Activated CD4-positive, alpha-beta T cell treated with anti-CD3 and anti-CD28 coated beads, Interleukin-2, Interleukin-6, amounts not matched to agents 100 ng/mL and 50 ng/mL, durations not matched to agents 16 hours and 8 hours (primary cell): ENCODE measurements around the gene TTYH2.
"Not testable (repeated sequence)": the region's sequence is repeated elsewhere in the genome, so short reads cannot be mapped to it uniquely, and the experiment has no call there.

Source experiments
- DNase-seq: peaks from one replicate; pipeline ENCODE4 v3.0.0-alpha.2; 2020

Gene TTYH2

DNA sequence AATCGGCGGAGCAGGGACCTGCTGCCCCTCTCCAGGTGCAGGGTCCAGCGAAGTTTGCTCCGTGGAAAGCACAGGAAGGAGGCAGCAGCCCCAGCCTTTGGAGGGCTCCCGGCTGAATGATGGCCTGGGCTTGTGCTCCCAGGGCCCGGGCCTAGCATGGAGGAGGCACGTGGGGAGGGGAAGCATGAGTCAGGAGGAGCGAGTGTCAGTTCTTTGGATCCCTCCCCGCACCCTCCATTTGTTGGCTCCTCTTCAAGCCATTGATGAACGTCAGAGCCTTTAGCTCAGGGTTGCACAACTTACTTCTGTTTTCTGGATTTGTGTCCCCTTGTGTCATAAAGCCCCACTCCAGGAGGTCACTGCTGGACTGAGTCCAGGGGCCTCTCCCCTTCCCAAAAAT, 25.8 kb downstream of the TTYH2 start:
- no peak for DNase-seq

DNA sequence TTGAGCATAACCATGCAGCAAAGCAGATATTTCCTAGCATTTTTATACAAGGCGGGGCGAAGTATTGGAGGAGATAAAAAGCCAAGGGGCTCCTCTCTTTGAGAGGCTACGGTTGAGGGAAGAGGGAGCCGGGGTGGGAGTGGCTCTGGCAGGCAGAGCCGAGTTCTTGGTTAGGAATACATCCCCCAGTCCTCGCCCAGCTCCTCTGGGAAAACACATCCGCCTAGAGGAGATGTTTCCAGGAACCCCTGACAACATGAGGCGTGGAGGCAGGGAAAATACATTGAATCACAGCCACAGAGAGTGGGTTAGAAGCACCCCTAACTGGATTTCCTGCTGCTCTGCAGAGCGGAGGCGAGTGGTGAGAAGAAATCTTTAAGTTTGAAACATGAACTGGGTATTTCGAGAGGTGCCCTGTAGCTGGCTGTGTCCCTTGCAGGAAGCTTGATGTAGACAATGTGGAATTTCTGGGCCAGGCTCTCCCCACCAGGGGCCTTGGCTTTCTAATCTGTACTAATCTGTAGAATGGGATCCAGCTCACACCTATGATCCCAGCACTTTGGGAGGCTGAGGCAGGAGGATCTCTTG, 27.3 kb downstream of the TTYH2 start:
- DNase-seq, result no peak

DNA sequence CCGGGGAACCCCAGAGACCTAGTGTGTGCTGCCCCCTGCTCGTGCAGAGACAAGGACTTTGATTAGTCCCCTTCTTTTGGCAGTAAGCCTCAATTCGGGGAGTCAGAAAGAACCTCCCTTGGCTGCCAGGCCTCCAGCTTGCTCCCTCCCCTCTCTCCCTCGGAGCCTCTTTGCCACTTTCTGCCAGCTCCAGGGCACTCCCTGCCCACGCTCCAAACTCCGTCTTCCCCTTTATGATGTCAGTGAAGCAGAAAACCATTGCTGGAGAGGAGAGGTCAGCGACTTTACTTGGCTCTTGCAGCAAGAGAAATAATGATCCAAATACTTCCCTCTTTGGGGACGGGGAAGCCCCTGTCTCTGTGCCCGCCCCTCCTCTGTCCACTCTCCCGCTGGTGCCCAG, 28.1 kb downstream of the TTYH2 start:
- DNase-seq, result no peak

DNA sequence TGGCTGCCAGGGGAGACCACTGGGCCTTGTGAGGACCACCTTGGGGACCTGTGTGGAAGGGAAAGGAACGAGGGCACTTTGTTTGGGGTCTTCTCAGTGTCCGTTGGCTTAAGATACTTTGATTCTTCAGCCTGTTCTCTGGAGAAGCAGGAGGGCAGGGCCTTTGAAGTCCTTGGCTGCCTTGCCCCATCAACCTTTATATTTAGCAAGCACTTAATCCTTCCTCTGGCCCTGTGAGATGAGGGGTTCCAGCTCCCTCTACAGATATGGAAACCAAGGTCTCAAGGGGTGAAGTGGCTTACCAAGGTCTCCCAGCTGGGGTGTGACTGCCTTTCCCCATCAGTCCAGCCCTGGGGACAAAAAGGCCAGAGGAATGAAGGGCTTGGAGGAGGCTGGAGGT, 28.5 kb downstream of the TTYH2 start:
- no peak for DNase-seq

DNA sequence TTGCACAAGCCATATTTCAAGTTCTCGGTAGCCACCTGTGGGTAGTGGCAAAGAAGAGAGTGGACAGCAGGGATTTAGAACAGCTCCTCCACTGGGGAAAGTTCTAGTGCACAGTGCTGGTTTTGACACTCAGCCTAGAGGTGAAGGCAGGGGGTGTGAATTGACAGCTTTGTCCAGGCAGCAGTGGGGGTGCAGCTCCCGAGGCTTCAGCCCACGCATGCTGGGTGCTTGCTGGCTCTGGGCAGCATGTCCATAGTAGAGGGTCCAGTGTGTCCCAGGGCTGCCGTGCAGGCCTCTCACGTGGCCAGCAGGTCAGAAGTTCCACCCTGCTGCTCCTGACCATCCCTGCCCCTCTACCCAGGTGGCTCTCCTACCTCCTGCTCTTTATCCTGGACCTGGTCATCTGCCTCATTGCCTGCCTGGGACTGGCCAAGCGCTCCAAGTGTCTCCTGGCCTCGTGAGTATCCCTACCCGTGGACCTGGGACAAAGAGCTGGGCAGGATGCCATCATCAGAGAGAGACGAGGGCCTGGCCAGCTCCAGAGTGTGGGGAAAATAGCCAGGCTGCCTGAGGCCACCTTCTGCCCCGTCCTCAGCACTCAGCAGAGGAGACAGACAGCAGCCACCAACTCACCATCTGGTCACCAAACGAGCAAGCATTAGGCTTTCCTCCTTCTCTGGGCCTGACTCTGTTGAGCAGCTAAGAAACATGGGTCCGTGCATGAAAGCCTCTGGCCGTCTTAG, 29.8 kb downstream of the TTYH2 start:
- no peak for DNase-seq

DNA sequence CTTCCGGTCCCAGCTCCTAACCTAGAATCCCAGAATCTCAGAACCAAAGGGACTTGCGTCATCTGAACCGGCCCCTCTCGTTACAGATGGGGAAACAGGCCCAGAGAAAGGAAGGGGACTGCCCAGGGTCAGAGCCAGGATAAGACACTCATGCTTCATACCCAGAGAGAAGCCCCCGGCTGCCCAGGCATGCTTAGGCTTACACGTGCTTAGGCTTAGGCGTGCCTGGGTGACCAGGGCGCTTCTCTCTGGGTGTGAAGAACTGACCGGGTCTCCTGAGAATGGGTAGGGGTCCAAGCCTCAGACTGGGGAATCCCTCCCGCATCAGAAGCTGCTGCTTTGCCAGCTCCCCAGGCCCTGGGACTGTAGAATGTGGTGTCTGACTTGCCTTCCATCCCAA, 30.8 kb downstream of the TTYH2 start:
- DNase-seq, result no peak

DNA sequence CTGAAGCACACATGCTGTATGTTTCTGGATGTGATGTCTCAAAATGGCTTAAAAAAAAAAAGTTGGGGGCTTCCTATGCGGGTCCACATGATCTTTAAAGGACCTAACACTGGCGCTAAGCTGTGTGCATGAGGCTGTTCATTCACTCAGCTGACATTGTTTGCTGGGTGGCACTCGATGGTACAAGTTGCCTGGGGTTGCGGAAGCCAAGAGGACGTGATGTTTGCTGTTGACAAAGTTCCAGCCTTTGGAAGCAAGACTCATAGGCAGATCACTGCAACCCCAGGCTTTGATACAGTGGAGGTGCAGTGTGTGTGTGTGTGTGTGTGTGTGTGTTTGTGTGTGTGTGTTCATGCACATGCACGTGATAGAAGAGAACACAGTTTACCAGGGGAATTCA, 31.2 kb downstream of the TTYH2 start:
- no peak for DNase-seq

DNA sequence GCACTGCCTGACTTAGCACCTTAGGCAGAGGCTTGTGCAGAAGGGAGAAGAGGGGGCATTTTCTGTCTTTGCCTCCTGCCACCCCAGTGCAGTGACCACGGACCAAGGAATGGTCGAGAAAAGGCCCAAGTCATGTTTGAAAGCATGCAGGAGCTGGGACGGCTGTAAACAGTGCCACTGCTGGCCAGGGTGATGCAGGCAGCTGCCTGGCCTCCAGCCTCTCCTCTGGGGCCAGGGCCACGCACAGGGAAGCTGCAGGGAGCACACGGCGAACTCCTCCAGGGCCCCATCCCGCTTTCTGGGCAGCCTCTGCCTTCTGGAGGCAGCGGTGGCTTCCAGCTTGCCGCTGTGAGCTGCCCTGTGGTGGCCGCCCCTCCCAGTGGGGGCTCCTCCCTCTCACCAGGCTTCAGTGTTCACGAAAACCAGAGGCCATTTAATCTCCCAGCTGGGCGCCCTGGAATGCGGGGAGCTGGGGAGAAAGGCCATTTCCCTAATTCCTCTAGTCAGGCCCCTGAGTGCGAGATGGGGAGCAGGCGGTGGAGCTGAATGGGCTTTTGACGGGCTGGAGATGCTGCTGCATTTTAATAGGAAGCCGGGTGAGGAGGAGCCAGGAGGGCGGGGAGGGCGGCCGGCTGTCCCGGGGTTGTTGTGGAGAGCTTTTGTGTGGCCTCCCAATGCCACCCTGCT, 31.9 kb downstream of the TTYH2 start:
- no peak for DNase-seq

DNA sequence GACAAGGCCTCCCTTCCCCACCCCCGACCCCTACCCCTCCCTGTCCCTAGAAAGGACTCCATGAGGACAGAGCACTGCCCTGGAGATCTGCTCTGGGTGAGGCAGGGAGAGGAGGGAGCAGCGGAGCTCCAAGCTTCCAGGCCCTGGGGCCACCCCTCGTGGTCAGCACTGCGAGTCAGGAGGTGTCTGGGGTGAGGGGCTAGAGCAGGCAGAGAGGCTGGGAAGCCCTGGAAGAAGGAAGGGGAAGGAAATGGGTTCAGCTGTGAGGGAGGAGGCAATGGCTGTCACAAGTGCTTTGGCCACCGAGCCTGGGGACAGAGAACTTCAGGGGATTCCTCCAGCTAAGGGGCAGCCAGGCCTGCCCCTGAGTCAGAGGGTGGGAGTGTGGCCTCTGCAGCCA, 32.5 kb downstream of the TTYH2 start:
- no peak for DNase-seq

DNA sequence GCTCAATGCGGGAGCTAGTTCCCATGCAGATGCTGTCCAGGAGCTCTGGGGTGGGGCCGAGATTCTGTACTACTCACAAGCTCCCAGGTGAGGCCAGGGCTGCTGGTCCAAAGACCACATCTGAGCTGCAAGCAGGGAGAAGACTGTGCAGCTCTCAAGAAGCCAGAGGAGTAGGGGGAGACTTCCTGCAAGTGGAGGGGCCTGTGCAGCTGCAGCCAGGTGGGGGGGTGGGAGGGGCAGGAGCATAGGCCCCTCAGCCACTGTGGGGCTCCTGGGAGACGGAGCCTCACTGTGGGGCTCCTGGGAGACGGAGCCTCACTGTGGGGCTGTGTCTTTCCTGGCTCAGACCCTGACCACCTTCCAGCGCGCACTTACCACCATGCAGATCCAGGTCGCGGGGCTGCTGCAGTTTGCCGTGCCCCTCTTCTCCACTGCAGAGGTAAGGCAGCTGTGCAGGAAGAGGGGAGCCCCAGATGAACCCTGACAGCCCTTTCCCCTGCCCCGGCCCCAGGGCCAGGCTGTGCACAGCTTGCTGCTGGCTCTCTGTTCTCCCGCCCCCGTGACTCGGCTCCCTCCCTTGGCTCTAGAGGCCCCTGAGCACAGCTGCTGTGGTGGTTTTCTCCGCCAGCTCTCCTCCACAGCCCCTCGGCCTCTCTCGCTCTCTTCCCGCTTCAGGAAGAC, 36.4 kb downstream of the TTYH2 start:
- DNase-seq, result no peak

DNA sequence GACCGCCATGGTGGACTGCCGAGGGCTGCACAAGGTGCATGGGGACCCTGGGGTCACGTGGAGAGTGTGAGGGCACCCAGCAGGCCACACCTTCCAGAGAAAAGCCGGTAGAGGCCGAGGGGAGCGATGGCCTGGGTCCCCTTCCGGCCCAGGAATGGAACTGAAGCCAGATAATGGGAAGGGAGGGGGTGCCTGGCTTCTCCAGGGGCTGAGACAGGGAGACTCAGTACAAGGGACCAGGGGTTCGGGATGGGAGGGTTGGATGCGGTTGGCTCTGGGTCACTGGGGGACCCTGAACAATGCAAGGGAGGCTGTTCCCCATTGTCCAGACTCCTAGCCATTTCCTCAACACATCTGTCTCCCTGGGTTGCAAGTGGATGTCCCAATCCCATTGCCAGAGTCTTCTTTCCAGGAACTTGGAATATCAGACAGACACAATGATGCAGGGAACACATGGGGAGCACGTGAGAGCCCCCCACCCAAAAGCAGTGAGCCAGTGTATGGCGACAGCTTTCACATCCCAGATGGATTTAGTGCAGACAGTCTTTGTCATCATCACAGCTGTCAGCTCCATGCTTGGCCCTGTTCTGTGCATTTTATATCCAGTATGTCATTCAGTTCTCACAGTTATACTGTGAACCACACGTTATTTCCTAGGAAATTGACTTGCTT, 37.1 kb downstream of the TTYH2 start:
- no peak for DNase-seq

DNA sequence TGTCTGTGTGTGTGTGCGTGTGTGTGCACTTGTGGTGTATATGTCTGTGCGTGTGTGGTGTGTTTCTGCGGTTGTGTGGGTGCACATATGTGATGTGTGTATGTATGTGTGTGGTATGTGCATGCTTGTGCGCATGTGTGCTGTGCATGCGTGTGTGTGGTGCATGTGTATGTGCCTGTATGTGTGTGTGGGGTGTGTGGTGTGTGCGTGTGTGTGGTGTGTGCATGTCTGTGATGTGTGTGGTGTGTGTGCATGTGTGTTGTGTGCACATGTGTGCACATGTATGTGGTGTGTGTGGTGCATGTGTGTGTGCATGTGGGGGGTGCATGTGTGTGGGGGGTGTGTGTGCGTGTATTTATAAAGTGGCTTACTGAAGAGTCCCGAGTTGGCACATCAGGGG, 37.7 kb downstream of the TTYH2 start:
- DNase-seq, result no peak

DNA sequence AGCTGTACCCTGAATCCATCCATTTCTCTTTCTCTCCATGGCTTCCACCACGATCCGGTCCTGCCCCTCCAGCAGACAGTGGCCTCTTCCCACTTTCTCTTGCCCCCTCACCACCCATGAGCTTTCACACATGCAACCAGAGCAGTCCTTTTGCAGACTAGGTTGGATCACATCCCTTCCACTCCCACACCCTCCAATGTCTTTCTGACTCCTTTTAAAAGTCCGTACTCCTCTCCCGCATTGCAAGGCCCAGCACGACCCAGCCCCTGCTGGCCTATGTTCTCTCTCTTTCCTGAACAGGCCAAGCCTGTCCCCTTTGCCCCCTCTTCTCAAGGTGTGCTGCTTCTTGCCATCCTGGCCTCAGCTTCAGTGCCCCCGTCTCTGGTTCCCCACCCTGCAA, 38.2 kb downstream of the TTYH2 start:
- no peak for DNase-seq

DNA sequence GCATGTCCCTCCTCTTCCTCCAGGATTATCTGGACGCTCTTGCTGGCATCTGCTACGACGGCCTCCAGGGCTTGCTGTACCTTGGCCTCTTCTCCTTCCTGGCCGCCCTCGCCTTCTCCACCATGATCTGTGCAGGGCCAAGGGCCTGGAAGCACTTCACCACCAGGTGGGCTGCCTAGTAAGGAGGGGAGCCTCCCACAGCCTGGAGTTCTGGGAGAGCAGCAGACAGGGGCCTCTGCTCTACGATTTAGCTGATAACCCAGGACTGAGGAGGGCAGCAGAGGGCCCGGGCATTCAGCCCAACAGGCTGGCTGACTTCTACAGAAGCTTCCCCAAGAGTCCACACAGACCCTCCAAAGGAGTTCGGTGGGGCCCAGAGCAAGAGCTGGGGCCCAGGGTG, 38.8 kb downstream of the TTYH2 start:
- DNase-seq, result no peak

DNA sequence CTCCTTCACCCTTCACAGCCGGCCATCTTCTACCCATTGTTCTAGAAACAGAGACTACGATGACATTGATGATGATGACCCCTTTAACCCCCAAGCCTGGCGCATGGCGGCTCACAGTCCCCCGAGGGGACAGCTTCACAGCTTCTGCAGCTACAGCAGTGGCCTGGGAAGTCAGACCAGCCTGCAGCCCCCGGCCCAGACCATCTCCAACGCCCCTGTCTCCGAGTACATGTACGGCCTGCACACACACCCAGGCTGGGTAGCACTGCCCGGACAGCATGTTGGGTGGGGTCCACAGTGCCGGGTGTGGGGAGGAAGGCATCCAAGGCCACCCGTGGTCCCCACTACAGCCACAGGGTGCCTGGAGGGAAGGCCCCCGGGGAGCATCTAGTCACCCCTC, 39.7 kb downstream of the TTYH2 start:
- DNase-seq, result no peak

DNA sequence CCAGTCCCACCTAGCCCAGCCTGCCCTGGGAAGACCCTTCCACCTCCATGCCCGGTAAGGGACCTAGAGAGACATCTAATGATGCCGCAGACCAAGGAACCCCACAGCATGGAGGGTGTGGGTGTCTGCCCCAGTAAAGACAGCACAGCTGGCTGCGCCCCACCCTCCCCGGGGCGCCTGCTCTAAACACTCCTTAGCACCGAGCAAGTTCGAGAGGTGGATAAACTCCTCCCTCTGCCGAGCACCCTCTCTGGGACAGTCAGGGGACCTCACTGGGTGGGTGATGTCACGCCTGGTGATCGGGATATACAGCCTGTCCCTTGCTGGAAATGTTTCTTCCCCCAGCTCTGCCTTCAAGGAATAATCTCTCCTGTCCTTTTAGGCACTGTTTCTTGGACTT, 43.9 kb downstream of the TTYH2 start:
- DNase-seq, result no peak

DNA sequence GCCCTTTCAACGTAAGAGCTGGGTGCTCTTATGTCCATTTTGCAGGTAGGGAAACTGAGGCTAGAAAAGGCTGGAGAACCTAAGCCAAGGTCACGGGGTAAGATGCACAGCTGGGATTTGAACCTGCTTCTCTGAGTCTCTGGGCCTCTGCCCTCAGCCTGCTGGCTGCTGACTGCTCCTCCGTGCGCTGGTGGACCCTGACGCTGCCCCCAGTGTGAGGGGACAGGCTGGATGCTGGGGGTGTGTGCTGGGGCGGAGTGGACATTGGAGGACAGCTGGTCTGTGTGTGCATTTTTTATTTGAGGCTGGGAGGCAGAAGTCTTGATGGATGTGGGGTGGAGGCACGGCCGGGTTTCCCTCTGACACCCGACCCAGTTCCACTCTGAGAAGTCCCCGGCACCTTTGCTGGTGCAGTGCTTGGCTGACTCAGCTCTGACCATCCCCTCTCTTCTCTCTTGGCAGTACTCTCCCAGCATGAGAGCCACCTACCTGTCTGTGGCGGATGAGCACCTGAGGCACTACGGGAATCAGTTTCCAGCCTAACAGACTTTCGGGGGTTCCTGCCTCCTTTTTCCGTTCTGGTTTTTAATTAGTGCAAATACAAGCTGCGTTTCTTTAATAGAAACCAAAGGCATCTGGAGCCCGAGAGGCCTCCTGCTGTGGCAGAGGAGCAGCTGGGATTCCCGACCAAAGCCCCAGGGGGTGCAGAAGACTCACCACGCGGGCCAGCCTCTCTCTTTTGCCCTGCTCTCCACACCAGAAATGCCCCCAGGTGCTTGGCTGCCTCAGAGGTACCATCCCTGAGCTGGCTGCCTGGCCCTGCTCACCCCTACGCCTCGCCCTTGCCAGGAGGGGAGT, 46.5 kb downstream of the TTYH2 start:
- no peak for DNase-seq

DNA sequence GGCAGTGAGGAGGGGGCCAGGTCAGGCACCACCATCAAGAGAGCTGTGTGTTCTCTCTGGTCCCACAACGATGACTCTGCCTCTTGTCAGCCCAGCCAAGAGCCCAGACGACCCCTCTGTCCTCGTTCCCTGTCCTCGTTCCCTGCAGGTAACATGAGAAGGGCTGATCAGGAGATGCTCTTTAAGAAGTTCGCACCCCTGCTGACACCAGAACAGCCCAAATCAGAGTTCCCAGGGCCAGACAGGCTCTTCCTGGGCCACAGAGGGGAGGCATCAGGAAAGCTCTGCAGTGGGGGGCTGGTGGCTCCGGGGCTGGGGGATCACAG, 47.1 kb downstream of the TTYH2 start:
- DNase-seq, result no peak

DNA sequence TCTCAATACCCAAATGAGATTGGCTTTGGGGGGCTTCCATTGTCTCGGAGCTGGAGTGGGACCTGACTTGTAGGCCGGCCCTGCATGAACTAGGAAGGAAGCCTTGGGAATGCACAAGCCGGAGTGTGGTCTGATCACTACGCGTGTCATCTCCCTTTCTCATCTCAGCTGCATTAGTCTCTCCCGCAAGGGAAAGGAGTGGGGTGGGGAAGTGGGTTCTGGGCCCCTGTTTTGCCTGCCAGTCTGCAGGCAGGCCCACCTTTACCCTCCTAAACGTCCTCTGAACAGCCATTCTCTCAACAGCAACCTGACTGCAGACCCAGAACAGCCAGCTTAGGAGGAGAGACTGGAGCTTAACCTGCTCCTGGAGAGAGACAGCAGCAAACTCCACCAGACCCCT, 49.2 kb downstream of the TTYH2 start:
- DNase-seq, result no peak

DNA sequence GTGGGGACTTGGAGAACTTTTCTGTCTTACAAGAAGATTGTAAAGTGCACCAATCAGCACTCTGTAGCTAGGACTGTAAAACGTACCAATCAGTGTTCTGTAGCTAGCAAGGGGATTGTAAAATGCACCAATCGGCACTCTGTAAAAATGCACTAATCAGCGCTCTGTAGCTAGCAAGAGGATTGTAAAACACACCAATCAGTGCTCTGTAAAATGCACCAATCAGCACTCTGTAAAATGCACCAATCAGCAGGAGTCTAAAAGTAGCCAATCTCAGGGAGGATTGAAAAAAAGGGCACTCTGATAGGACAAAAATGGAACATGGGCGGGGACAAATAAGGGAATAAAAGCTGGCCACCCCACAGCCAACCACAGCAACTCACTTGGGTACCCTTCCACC, 53.7 kb downstream of the TTYH2 start:
- not testable (repeated sequence) for DNase-seq

DNA sequence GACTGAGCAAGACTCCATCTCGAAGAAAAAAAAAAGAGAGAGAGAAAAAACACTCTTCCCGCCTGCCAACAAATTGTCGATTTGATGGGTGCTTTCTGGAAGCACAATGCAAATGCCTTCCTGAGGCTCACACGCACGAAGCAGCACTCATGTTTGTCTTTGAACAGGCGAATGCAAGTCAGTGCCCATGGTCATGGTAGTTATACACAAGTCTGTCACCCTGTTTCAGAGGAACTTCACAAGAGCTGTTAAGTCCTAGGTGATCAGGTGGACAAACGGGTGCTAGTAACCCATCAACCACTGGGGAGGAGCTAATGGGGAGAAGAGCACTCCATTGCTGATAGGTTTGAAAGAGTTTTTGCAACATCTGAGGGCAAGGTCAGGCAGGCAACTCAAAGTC, 54.2 kb downstream of the TTYH2 start:
- DNase-seq, result no peak

DNA sequence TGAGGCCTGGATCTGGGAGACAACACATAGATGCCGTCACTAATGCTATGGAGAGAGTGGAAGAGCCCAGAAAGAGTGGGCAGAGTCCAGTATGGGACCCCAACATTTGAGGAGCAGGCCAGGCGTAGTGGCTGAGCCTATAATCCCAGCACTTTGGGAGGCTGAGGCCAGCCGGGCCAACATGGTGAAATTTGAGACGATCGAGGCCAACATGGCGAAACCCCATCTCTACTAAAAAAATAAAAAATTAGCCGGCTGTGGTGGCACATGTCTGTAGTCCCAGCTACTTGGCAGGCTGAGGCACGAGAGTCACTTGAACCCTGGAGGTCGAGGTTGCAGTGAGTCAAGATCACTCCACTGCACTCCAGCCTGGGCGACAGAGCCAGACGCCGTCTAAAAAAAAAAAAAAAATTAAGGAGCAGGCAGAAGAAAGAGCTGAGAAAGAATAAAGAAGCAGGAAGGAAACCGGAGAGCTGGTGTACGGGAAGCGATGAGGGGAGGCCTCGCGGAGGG, 54.7 kb downstream of the TTYH2 start:
- no peak for DNase-seq
